HPDE6-E6E7 (cell line): ENCODE measurements around the gene GLIPR2.
"Not testable (repeated sequence)": the region's sequence is repeated elsewhere in the genome, so short reads cannot be mapped to it uniquely, and the experiment has no call there.

Source experiments
- DNase-seq: peaks from one replicate; pipeline ENCODE4 v3.0.0; 2011; ENCODE audit warnings: missing footprints; ENCODE audit errors: extremely low spot score

The GLIPR2 gene, protein sequence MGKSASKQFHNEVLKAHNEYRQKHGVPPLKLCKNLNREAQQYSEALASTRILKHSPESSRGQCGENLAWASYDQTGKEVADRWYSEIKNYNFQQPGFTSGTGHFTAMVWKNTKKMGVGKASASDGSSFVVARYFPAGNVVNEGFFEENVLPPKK

DNA sequence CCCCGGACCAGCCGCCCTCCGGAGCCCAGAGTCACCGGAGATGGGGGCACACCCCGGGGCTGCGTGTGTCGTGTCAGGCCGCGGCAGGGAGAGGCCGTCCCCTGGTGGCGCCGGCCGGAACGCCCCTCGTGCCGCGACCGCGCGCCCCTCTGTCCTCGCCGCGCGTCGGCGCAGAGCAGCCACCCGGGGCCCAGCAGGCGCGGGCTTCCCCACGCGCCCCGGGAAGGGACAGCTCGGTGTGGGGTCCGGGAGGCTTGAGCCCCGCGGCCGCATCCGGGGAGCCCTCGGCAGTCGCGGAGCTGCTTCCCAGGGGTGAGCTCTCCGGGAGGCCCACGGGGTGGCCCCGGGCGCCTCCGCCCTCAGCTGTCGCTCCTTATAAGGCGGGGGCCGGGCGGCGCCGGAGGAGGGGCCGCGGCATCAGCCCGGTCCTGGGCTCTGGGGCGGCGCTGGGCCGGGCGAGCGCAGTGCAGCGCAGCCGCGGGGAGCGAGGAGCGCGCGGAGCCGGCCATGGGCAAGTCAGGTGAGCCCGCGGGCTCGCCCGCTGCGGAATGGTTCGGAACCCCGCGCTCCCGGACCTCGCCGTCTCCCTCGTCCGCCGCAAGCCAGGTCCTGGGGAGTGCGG is at the start of gene GLIPR2:
TSS of gene GLIPR2 (plus strand) at position 462 of the 622 bp plus-strand sequence. CDS start at position 508, 46 bp downstream.
- DNase-seq, result peak; percentile 53

DNA sequence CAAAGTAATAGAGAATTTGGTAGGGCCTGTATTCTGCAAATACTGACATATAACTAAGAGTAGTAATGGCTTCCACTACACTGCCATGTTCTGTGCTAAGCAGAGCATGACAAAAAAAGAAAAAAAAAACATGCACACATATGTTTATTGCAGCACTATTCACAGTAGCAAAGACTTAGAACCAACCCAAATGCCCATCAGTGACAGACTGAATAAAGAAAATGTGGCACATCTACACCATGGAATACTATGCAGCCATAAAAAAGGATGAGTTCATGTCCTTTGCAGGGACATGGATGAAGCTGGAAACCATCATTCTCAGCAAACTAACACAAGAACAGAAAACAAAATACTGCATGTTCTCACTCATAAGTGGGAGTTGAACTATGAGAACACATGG is 49.5 kb upstream of the GLIPR2 start:
- not testable (repeated sequence) for DNase-seq

DNA sequence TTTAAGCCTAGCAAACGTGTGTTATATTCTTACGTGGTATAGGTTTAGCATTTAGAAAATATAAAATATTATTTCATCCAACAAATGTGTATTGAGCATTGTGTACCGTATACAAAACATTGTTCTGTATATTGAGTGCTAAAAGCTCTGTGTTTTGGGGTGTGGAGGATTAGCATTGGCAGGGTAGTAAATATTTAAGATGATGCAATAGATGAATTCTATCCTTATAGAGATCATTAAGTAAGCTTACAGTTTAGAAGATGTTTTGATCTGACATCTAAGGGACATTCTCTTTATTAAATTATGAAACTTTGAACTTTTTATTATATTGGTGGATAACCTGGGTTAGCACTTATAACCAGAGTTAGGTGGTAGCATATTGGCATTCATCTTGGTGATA is 48.5 kb upstream of the GLIPR2 start:
- no peak for DNase-seq

DNA sequence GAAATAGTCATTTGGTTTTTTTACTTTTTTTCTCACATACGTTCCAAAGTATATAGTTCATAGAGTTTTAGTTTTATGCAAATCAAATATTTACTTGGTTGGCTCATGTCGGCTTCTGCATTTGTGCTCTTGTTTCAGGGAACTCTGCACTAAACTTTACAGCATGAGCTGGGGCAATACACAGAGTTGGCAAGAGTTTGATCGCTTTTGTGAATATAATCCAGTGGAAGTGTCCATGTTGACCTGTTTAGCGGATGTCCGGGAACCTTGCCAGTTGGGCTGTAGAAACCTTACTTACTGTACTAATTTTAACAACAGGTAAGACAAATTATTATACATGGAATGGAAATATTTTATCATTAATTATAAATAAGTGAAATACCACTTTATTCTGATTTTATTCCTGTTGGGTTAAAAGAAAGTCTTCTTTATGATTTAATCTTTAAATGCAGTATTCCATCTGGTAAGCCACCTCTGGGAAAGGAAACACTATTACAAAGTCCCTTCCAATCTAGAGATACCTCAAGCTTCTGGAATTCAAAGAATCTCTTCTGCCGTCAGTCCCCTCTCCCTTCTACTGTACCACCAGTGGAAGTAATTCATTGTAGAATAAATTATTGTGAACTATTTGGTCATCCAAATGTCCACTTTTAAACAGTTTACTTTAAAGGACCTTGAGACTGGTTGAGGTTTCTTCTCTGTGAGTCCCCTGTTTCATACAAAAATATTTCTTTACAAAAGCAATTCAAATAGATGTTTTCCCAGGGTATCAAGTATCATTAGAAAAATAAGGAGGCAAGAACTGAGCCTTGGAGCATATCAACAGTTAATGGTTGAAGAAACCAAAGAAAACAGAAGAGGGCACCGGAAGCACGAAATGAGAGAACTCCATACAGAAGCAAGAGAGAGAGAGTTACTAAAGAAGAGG is 45.2 kb upstream of the GLIPR2 start:
- no peak for DNase-seq

DNA sequence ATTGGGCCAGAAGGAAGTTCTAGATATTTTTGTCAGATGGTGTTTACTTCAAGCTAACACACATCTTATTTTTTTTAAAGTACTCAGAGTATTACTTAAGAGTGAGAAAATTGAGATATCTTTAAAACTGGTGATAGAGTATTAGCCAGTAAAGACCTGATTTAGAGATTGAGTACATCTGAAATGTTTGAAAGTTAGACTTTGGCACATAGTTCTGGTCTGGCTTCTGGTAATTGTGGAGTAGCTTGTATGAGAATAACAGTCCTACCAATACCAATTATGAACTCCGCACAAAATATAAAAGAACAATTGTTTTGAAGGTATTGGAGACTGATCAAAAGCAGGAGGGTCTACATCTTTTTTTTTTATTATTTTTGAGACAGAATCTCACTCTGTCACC is 44.5 kb upstream of the GLIPR2 start:
- DNase-seq, result no peak

DNA sequence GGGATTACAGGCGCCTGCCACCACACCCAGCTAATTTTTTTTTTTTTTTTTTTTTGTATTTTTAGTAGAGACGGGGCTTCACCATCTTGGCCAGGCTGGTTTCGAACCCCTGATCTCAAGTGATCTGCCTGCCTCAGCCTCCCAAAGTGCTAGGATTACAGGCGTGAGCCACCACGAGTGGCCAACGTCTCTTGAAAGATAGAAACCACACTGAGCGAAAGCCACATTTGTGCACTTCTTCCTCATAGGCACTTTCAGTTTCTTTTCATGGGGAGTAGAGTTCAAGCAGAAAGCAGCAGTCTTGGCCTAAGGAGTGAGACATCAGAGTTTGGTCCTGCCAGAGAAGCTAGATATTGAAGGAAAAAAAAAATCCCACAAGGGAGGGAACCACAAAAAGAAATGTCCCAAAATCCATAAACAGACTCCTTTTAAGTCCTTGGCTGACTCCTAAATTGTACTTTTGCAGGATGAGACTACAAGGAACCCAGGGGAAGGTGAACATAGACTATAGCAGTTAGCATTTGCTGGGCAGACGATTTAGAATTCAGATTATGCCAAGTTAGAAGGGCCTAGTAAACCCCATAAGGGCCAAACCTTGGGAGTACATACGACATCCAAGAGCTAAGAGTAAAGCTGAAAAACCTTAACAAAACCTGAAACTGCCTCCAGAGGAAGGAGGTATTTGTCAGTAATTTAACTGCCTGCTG is 43.9 kb upstream of the GLIPR2 start:
- no peak for DNase-seq

DNA sequence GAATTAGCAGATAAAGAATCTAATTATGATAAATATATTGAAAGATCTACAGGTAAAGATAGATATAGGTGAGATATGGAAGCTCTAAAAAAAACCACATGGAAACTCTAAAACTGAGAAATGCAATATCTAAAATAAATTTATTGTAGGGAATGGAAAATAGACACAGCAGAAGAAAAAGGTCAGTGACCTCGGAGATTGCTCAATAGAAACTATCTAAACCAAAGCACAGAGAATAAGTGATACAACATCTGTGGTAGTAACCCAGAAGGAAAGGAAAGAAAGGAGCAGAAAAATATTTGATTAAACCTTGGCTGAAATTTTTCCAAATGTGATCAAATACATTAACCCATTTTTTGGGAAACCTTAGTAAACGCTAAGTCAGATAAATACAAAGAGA is 43.1 kb upstream of the GLIPR2 start:
- DNase-seq, result no peak

DNA sequence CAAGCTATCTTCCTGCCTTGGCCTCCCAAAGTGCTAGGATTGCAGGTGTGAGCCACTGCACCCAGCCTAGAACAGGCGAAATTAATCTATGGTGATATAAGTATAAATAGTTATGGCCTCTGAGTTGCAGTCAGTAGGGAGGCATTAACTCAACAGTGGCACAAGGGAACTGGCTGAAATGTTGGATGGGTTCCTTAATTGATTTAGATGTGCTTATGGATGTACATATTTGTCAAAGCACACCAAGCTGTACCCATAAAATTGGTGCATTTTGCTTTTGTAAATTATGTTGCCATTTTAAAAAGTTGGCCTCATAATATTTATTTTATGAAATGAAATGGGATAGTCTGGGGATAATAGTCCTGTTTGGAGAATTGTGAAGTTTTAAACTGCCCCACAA is 36.8 kb upstream of the GLIPR2 start:
- no peak for DNase-seq

DNA sequence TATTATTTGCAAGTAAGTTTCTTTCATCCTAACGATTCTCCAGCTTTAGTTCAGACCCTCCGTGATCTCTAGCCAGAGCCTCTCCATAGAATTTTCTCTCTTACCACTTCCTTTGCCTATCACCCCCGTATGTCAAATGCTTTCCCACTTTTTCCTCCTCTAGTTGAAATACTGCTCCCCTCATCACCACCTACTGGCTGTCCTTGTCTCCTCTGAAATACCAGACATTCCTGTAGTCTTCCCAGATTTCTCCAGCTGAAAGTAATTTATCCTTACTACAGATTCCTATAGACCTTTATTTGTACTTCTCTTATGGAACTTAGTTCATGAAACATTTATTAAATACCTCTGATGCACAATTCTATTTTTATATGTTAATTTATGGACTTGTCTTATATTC is 36.0 kb upstream of the GLIPR2 start:
- no peak for DNase-seq

DNA sequence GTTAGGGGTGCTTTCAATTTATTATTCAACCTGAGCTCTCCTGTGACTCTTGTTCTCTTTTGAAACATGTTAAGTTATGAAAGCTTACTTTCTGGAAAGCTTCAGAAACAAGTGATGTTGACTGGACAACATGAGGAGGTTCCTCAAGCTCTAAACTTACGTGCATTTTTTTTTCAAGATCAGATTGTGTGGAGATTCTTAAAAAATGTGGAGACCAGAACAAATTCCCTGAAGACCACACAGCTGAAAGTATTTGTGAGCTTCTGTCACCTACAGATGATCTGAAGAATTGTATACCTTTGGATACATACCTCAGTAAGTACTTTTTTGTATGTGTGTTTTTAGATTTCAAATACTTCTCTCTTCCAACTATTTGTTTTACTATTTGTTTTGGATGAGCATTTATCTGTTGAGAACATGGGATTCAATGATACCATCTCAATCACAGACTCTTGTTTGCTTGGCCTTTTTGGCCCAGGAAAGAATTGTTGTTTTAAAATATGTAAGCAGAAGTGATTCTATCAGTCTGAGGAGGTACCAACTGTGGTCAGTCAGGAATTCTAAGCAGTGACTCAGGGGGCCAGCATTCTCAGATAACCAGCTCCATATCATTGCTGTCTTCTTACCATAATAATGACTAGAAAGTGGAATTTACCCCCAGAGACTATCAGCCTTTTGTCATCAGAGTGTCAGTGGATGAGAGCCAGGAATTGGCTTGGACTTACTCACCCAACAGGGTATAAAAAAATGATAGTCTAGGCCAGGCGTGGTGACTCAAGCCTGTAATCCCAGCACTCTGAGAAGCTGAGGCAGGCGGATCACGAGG is 34.4 kb upstream of the GLIPR2 start:
- peak; percentile 49 for DNase-seq

DNA sequence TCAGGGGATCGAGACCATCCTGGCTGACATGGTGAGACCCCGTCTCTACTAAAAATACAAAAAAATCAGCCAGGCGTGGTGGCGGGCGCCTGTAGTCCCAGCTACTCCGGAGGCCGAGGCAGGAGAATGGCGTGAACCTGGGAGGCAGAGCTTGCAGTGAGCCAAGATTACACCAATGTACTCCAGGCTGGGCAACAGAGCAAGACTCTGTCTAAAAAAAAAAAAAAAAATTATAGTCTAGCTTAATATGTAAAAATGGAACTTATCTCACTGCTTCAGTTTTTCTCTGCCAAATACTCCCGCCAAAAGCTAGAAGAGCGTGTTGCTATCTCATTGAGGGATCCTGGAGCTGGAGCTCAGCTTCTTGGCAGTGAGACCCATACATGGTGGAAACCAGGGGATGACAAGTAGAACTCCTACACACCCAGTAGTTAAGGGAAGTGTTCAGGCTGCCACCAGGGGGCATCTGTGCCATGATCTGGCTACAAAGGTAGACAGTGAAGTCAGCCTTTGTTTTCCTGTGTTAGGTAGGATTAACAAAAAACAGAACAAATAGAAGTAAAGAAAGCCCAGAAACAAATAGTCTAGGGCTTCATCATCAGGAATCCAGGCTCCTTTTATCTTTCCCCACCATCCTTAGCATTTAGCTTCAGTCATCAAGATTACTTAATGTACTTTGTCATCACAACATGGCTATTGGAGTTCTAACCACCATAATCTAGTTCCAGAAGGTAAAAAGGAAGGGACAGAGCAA is 33.6 kb upstream of the GLIPR2 start:
- peak; percentile 41 for DNase-seq

DNA sequence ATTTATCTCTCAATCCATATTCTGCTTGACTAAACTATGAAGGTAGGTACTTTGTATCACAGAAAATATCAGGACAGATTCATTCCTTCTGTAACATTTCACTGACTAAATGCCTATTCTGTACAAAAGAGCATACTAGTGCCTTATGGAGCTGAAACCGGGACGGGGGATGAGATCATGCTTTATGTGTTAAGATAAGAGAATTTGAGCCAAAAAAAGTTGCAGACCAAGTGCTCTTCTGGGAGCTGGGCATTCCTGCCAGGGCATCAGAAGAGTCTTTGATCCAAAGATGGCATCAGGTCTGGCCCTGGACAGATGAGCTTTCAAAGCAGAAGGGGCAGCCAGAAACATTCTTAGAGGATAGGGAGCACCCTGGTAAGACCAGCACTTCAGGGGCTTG is 27.5 kb upstream of the GLIPR2 start:
- no peak for DNase-seq

DNA sequence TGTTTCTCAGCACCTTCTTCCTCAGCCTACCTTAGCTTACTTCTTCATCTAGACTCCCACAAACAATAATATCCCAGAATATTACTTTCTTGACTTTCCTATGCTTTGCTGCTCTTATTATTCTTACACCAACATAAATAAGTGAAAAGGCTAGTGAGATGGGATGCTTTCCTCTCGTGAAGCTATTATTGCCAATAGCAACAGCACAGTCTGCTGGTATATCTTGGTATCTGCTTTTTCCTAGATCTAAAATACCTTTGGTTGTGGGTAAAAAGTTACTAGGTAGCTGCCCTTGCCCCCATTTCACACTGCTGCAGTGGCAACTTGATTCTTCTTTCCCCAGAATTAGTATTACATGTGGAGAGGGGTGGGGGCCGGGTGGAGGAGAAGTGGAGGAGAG is 26.1 kb upstream of the GLIPR2 start:
- no peak for DNase-seq

DNA sequence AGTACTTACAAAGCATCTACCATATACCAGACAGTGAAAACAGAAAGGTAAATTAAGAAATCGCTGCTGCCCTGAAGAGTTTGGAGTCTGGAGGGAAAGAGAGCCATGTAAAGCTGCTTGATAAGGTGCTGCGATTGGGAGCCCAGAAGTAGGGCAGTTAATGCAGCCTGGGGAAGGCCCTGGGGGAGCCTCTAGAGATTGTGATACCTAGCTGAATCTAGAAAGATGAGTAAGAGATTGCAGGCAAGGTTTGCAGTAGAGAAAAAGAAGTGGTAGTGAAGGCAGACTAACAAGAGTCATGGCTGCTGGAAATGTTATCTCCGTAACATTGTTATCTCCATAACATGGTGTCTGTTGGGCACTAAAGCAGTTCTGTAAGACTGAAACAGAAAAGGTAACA is 24.0 kb upstream of the GLIPR2 start:
- no peak for DNase-seq

DNA sequence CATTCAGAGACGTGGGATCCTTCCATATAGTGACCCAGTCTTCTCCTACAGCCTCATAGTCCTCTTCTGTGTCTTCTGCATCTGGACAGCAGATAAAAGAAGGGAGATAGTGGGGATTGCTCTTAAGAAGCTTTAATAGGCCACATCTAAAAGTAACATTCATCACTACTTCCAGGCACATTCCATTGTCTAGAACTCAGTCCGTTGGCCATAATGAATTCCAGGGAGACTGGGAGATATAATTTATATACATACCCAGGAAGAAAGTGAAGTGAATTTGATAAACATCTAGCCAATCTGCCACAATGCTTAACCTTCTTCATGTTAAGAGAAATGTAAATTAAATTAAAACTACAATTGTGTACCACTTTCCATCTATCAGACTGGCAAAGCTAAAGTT is 22.5 kb upstream of the GLIPR2 start:
- DNase-seq, result no peak

DNA sequence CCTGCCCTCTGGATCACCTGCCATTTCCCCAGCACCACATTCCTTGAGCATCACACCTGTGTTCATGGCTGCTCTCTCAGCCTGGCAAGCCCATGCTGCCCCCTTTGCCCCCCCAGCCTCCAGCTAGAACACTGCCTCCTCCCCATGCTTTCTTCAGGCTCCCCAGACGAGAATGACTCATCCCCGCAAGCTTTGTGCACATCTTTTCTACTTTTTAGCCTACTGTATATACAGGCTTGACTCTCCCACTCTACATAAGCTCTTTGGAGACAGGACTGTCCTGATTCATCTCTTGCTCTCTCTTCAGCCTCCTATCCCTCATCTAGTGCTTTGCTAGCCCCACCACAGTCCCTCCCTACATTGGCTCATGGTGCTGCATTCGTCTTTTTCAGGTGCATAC is 19.9 kb upstream of the GLIPR2 start:
- DNase-seq, result no peak

DNA sequence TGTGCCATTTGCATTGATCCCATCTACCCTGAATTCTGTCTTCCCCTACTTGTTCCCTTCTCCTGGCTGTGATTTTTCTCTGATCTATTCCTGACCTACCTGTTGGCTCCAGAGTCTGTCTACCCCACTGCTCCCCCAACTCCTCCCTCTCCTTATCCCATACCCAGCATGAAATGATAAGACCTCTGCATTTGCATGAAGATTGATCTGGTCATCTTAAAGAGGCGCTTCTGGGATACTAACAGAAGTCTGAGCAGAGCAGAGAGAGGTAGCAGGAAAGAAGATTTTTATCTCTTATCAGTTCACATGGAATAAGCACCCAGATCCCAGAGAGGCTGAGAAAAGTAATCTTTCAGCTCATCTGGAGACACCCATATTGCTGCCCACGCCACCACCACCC is 18.3 kb upstream of the GLIPR2 start:
- DNase-seq, result no peak

DNA sequence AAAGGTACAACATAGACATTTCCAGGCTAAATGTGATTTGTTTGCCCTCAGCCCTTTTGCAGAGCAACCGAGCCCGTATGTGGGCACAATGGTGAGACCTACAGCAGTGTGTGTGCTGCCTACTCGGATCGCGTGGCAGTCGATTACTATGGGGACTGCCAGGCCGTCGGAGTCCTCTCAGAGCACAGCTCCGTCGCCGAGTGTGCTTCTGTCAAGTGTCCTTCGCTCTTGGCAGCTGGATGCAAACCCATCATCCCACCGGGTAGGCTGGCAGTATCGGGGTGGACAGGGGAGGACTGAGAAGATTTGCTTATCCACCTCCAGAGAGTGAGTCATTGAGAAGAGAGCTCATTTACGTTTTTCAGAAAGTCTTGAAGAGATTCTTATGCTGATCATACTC is 17.8 kb upstream of the GLIPR2 start:
- no peak for DNase-seq

DNA sequence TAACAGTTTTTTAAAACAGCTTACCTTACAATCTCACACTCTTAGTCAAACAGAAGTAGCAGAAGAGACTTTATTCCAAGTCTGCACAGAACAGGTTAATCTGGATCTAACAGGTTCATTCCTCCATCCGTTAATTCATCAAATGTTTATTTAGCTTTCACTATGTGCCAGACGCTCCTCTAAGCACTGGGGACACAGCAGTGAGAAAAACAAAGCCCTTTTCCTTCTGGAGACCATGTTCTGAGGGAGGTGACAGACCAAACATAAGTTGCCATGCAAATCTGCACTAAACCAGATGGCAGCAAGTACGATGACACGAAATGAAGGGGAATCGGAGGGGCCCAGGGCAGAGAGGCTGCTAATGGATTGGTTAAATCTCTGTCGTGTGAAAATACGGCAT is 17.1 kb upstream of the GLIPR2 start:
- no peak for DNase-seq

DNA sequence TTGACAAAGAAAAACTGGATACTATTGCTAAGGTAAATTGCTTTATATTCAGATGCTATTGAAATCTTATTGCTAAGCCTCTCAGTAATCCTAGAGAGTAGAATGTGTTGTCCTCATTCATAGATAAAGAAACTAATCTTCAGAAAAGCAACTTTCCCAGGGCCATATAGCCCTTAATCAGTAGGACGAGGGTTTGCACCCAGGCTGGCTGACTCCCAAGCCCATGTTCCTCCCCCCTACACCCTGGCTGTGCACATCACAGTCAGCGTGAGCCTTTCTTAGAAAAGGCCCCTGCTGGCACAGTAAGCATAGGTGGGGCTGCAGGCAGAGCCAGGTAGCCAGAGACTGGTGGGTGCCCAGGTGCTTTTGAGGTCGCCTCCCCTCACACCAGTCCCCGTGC is 15.8 kb upstream of the GLIPR2 start:
- no peak for DNase-seq

DNA sequence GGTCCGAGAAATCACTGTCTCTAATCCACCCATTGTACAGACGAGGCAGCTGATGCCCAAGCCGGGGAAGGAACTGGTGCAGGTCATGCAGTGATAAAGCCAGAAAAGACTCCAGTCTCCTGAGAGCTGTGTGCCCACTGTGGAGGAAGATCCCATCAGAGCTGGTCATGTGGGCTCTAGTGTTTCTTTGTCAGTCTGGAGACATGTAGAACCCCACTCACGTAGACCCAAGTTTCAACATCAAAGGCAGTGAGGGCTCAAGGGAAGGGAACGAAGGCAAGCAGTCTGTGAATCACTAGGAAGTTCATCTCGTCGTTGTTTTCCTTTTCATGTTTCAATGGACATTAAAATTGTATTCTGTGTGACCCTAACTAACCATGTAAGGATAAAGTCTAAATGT is 14.6 kb upstream of the GLIPR2 start:
- no peak for DNase-seq
